ENCODE data around the gene CXCL10.

Gene CXCL10

GRCh38 chr4:76023389-76023788, at the start of gene CXCL10:
Gene CXCL10 (minus strand): TSS chr4:76023497. CDS start chr4:76023431, 66 bp downstream.
- no peak within 1 kb of the TSS for H3K27ac ChIP-seq
- TF ChIP-seq CTCF (IDR thresholded peaks at IDR 0.05) = no peak
- no peak for TF ChIP-seq ZFX (IDR thresholded peaks at IDR 0.05; ENCODE audit: borderline replicate concordance)

DNA sequence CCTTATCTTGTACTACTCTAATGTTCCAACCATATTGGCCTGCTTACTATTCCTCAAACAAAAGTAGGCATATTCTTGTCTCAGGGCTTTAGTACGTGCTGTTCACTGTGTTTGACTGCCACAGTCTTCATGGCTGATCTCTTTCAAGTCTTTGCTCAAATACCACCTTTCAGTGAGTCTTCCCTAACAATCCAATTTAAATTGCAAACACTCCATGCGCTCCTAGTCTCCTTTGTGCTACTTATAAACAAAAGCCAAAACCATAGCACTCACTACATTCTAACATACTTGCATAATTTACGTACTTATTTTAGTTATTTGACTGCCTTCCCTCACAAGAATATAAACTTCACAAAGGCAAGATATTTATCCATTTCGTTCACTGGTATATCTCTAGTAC, 49.5 kb upstream of the CXCL10 start:
- TF ChIP-seq ZFX (IDR thresholded peaks at IDR 0.05; ENCODE audit: borderline replicate concordance) = no peak
- TF ChIP-seq CTCF (IDR thresholded peaks at IDR 0.05) = no peak
- H3K27ac ChIP-seq = no peak overlapping the region

- TF ChIP-seq CTCF (IDR thresholded peaks at IDR 0.05) (peak; percentile 89), ZFX (IDR thresholded peaks at IDR 0.05; ENCODE audit: borderline replicate concordance) (no peak)
These were observed 44.5 kb upstream of the CXCL10 start for GRCh38 chr4:76067652-76068286.

GRCh38 chr4:76066546-76066945, 43.2 kb upstream of the CXCL10 start:
- TF ChIP-seq ZFX (IDR thresholded peaks at IDR 0.05; ENCODE audit: borderline replicate concordance) = no peak
- TF ChIP-seq CTCF (IDR thresholded peaks at IDR 0.05) = no peak
- H3K27ac ChIP-seq = no peak overlapping the region

More at GRCh38 chr4:76067652-76068286, 44.5 kb upstream of the CXCL10 start:
- no peak overlapping the region for H3K27ac ChIP-seq

- TF ChIP-seq CTCF (IDR thresholded peaks at IDR 0.05) (no peak), ZFX (IDR thresholded peaks at IDR 0.05; ENCODE audit: borderline replicate concordance) (no peak)
- no peak overlapping the region for H3K27ac ChIP-seq
These were observed 38.7 kb upstream of the CXCL10 start for GRCh38 chr4:76061982-76062381.

- no peak overlapping the region for H3K27ac ChIP-seq
- TF ChIP-seq ZFX (IDR thresholded peaks at IDR 0.05; ENCODE audit: borderline replicate concordance) (no peak), CTCF (IDR thresholded peaks at IDR 0.05) (no peak)
These were observed 38.1 kb upstream of the CXCL10 start for GRCh38 chr4:76061421-76061820.

- no peak for TF ChIP-seq ZFX (IDR thresholded peaks at IDR 0.05; ENCODE audit: borderline replicate concordance)
- TF ChIP-seq CTCF (IDR thresholded peaks at IDR 0.05) = no peak
- H3K27ac ChIP-seq = no peak overlapping the region
These were observed 37.2 kb upstream of the CXCL10 start for GRCh38 chr4:76060506-76060905.
